ENCODE results near the gene LATS1.
A peak's percentile ranks its signal among the peaks of the same experiment; 100 is the strongest.
"Not testable (repeated sequence)": the region's sequence is repeated elsewhere in the genome, so short reads cannot be mapped to it uniquely, and the experiment has no call there.

LATS1 gene

DNA sequence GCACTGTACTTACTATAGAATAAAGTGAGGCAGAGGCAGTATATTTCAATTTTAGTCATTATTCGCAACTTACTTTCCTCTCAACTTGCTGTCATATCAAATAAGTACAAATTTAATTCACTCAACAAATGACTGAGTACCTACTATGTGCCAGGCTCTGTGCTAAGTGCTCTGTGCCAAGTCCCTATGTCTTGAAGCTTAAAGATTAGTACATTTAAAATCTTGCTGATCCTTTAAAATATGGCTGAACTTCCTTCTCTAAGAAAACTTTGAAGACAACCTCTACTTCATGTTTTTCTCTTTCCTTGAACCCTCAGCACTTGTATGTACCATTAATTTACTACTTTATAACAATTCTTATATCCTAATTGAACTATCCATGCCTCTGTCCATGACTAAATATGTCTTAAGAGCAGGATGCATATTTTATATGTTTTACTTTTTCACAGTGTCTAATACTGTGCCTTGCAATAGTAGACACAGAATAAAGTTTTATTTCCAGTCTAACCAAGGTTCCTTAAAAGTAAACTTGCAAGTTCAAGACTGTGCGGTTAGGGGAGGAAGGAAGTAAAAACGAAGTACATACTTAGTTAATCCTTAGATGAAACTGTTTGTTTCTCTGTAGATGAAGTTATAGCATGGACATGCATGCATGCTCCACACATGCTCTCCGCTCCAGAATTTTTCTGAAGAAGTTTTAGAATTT lies 10.0 kb upstream of the LATS1 start:
- DNase-seq: no peak

DNA sequence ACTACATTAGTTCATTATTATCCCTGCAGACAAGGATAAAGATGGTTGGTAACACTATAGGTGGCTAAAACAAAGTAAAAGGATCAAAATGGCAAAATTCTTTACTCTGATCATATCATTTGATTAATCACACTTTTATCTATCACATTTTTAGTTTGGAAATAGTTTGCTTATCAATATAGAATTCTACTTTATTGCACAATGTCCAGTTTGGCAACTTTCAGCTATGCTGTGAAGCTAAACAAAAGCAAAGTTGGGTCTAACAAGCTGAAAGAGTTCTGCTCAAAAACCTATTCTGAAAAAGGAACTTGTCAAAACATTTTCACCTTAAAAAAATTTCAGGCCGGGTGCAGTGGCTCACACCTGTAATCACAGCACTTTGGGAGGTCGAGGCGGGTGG lies 7.9 kb upstream of the LATS1 start:
- DNase-seq: no peak

DNA sequence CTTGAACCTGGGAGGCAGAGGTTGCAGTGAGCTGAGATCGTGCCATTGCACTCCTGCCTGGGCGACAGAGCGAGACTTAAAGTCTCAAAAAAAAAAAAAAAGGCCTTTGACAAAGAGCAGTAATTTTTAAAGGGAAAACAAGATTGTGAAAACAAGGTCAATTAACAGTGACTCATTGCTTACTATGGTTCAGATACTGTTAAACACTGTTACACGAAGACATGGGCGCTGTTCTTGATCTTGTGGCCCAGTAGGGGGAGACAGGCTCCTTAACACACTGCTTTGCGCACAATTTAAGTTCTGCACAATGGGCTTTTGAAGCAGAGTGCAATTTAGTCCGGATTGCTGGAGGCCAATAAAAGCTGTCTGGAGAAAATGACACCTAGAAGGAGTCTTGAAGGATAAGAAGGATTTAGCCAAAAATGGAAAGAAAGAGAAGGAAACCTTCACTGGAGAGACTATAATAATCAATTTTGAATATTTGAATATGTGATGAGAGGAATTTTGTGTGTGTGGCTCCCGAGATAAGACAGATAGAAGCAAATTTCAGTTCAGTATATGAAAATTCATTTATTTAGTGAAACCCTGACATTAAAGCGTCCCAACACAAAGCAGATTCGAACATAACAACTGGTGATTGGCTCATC lies 6.0 kb upstream of the LATS1 start:
- DNase-seq: peak; percentile 11

DNA sequence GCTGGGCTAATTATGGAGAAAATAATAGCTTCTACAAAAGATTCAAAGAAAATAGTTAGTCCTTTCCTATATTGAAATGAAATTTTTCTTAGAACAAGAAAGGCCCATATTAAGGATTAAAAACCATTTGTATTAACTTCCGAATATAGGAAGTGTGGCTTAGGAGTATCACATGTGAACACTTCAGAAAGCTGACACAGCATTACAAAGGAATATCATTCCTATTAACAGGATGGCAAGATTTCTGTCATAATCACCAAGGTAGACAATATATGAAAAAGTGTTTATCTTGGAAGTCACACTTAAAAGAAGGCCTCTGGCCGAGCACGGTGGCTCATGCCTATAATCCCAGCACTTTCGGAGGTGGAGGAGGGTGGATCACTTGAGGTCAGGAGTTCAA lies 5.4 kb upstream of the LATS1 start:
- no peak for DNase-seq

DNA sequence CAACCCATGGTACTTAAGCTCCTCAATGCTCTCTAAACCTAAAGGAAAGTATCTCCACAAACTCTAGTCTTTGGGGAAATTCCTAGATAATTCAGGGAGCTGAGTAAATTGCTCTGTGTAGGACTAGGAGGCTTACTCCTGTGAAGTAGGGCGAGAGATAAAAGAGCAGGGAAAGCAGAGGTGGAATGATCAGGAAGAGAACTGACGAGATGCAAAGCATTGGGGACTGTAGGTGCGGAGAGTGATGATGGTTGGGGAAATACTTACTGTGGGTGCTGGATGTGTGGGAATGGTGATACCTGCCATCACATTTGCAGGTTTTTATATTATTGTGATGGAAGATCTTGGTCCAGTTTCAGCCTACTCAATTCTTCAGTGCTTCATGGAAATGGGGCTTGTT lies 1.6 kb upstream of the LATS1 start:
- no peak for DNase-seq

DNA sequence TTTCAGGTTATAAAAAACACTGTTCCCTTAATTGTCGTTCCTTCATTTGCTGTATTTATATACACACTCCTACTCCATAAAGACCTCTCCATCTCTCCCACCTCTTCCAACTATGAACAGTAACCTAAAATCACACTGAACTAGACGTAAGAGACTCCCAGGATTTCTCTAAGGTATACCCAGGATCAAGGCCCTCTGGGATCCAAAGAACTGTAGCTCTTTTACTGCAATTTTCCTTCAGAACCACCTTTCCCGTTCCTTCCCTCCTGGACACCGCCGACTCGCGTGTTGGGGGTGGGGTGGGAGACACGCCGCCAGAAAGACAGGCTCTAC lies 680 bp downstream of the LATS1 start:
- DNase-seq: no peak

DNA sequence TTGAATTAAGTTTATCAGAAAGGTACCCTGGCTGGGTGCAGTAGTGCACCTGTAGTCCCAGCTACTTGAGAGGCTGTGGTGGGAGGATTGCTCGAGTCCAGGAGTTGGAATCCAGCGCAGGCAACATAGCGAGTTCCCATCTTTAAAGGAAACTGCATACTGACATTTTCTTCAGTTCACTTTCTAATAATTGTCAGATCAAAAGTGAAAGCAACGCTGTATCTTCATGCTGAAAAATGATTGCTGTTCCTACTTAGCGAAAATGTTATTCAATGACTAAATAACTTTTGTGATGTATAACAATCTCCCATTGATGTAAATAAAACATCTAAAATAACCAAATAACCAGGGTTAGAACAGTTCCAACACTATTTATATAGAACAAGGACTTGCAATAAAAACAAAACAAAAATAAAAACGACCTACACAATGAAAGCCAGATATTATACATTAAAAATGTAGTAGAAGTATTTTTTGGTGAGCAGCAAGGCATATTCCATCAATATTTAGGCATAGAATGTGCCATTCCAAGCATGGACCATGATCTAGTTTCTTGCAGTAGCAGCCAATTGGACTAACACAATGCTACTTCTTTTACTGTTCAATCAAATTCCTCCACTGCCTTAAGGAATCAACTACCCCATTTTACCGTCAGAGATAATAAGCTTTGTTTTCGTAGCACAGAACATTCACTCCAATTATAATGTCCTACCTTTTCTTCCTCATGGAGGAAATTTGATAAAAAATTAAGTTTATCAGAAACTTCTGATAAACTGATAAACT lies 1.5 kb downstream of the LATS1 start:
- no peak for DNase-seq

DNA sequence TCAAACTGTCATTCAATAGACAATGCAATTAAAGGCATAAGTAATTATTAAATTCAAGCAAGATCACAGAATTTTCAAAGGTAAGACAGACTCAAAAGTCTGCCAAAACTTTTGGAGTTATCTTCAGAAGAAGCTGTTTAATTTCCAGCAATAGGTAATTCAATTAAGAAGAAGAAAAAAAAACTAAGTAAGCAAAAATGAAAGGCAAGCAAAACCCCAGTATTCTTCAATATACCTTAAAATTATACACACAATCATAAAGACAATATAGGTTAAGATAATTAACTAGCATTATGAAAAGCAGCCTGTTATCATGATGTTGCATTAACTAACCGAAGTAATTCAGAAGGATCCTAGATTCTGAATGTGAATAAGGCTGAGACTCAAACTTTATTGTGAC lies 3.5 kb downstream of the LATS1 start:
- DNase-seq: no peak

DNA sequence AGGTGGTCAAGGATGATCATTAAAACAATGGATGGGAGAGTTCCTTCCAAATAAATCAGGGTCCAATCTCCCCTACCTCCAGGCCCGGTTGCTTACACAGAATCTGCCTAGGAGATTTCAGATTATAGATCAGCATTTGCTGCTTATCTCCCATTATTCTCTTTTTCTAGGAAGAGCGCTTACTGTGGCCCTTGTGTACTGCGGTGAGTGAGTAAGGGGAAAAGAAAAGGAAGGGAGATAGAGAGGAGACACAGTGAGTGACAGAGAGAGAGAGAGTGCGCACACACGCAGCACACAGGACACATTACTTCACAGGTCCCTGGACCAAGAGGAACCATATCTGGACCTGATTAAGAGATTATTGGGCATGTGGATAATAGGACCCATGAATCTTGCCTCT lies 6.2 kb downstream of the LATS1 start:
- DNase-seq: no peak

DNA sequence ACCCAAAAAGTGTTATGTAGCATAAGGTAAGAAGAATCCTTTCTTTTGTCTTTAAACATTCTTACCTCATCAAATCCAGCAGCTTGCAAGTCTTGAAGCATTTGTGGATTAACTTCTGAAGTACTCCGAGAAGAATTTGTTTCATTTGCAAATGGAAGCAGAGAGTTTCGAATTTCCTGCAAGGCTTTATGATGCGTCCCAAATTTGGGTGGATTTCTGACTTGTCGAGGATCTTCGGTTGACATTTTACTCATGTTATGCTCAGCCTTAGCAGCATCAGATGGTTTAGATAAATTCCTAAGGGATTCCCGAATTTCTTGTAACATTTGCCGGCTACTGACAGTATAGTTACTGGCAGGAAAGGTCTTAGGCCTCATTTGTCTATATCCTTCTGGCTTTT lies 16.2 kb downstream of the LATS1 start:
- DNase-seq: no peak

DNA sequence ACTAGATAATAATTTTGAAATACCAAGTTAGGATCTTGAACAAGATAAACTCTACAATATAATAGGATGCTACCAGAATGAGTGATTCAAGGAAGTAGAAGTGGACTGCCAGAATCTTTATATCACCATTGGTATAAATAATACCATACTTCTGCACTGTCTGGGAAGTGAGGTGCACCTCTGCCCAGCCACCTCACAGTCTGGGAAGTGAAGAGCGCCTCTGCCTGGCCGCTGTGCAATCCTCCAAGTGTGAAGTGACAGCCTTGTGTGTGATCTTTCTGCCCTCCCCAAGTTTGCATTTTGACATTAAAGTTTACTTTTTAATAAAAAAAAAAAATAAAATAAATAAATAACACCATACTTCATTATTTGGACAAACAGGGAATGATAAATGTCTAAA lies 18.8 kb downstream of the LATS1 start:
- DNase-seq: no peak

DNA sequence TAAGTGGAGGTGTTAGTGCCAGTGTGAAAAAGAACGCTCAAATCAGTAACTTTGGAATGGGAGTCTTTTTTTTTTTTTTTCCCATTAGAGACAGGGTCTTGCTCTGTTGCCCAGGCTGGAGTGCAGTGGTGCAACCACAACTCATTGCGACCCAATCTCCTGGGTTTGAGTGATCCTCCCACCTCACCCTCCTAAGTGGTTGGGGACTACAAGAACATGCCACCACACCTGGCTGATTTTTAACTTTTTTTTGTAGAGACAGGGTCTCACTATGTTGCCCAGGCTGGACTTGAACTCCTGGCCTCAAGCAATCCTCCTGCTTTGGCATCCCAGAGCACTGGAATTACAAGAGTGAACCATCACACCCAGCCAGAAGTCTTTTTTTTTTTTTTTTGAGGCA lies 19.7 kb downstream of the LATS1 start:
- no peak for DNase-seq

DNA sequence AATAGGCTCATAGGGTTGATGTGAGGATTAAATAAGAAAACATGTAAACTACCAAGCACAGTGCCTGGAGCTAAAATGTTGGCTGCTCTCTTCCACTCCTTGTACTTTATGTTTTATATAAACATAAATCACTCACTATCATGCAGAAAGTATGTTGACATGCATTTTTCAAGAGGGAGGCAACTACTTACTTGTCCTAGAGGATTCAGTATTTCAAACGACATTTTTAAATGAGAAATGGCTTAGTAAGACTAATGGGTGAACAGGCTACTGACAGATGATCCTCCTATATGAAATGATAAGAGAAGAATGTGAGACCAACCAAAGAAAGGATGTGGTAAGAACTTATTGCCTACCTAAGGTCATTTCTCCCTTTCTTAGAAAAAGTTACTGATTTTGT lies 21.0 kb downstream of the LATS1 start:
- DNase-seq: no peak

DNA sequence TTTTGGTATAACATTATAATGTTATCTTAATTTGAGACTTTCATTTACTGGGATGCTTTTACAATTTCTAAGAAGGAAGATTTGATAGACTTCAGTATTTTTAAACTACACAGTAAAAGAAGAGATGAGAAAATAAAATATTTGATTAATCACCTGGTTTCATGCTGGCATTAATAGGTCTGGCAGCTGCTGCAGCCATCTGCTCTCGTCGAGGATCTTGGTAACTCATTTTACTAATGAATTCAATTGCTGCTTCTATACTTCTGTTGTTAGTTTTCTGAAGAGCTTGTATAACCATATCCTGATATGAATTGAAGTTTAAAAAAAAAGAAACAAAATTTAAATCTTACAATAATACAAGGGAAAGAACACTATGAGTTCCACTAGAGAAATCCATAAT lies 23.0 kb downstream of the LATS1 start:
- DNase-seq: no peak

DNA sequence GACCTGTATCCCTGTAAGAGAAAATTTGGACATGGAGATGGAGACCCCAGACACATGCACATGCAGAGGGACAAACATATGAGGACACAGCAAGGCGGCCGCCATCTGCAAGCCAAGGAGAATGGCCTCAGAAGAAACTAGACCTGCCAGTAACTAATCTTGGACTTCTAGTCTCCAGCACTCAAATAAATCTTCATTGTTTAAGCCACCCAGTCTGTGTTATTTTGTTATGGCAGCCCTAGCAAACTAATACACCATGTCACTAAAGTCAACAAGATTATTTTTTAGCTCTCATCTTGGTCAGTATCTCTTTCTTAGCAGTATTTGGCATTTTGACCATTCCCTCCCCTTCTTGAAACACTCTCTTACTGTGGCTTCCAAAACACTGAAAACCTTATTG lies 26.7 kb downstream of the LATS1 start:
- no peak for DNase-seq

DNA sequence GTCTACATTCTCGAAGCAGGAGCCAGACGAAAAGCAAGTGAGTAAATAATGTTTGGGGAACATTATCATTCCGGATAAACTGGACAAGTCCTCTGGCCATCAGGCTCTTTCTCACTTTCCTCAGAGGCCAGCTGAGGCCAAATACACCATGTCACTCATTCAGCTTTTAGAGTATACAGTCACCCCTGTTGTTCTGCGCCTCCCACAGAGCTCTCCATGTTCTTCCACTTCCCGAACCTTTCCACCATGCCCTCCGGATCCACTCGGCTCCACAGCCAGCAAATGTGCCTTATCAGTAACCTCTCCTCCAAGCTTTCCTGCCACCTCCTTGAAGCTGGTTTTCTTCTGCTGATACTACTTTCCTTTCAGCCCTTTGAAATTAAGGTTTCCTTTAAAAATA lies 31.7 kb downstream of the LATS1 start:
- DNase-seq: no peak

DNA sequence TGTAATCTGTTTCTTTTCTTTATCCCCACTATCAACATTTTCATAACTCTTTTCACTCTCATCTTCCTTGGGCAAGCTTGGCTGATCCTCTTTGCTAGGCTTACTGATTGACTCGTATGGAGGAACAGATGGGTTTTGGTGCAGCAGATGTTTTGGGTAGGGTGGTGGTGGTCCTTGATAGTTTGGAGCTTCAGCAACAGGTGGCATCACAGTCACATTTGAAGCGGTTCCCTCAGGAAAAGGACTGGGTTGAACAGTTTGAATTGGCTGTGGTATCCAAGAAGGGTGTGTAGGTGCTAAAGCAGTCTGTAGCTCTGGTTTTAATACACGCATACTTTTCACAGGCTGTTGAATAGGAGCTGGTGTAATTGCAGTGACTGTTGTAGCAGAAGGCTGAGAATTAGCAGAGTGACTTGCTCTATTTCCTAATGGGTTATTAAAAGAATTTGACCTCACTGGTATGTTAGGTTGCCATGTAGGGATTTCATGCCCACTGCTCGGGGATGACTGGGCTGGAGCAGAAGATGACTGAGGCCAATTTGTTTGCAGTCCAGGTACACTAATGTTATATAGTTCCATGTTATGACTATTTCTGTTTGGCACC lies 34.5 kb downstream of the LATS1 start:
- no peak for DNase-seq

DNA sequence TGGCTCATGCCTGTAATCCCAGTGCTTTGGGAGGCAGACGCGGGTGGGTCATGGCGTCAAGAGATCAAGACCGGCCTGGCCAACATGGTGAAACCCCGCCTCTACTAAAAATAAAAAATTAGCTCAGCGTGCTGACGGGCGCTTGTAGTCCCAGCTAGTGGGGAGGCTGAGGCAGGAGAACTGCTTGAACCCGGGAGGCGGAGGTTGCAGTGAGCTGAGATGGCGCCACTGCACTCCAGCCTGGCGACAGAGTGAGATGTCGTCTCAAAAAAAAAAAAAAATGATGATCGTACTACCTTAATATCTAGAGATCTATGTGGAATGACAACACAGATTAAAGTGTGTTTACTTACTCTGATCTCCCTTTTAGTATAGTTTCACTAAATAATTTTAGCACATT lies 36.1 kb downstream of the LATS1 start:
- DNase-seq: not testable (repeated sequence)

DNA sequence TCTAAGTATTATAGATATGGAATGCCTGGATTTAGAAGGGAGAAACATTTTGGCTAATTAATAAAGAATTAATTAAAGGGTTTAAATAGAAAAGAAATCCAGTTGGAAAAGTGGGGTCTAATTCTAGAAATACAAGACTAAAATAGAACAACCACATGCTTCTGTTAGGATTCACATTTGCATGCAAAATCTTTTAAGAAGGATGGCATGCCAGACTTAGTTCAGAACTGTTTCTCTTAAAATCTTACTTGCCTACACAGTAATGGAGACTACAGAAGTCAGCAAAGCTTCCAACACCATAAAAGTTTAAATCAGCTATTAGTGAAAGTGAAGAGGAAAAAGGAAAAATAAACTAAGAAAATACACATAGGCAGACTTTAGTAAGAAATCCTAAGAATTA lies 36.7 kb downstream of the LATS1 start:
- DNase-seq: no peak

DNA sequence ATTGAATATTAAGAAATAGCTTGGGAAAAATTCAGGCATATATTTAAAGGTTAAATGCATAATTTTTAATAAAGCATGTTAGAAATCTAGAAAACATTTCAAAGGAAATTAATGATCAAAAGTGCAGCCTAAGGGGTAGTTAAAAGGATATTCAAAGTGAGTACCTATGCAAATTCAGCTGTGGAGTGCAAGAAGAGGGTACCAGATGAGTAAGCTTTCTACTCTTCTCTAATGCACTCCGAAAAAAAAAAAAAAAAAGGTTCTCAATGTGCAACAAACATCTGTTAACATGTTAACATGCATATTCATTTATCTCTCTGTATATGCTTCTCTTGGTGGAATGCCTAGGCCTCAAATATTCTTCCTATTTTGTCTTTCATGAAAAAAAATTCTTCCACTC lies 37.4 kb downstream of the LATS1 start:
- DNase-seq: no peak

DNA sequence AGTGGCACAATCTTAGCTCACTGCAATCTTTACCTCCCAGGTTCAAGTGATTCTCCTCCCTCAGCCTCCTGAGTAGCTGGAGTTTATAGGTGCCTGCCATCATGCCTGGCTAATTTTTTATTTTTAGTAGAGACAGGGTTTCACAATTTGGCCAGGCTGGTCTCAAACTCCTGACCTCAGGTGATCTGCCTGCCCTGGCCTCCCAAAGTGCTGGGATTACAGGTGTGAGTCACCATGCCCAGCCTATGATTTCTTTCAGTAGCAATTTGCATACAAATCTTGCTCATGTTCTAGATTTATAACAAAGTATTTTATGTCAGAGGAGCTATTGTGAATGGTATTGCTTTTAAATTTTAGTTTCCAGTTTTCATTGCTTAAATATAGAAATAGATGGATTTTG lies 45.6 kb downstream of the LATS1 start:
- not testable (repeated sequence) for DNase-seq

DNA sequence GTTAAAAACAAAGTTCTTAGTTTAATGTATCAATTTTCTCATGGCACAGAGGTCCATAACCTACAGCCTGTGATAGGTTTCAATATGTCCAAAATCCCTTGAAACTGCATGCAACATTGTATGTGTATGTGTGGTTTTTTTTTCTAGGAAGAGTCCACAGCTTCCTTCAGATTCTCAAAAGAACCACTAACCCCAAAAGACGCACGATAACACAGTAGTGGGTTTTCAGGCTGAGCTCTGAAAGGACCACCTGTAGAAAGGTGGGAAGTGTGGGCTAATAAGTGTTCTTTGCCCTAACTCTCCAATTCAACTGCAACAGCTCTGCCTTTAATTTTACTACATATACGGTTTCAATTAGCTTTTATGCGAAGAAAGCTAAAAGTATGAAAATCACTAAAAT lies 57.9 kb downstream of the LATS1 start:
- DNase-seq: no peak

DNA sequence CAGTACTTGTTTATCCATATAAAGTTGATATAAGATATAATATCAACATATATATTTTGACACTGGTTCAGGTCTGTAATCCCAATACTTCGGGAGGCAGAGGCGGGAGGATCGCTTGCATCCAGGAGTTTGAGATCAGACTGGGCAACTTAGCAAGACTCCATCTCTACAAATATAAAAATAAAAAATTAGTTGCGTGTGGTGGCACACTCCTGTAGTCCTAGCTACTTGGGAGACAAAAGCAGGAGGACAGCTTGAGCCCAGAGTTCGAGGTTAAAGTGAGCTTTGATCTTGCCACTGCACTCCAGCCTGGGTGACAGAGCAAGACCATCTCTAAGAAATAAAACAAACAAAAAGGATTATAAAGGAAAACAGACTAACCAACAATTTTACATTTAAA lies 60.5 kb downstream of the LATS1 start:
- no peak for DNase-seq

DNA sequence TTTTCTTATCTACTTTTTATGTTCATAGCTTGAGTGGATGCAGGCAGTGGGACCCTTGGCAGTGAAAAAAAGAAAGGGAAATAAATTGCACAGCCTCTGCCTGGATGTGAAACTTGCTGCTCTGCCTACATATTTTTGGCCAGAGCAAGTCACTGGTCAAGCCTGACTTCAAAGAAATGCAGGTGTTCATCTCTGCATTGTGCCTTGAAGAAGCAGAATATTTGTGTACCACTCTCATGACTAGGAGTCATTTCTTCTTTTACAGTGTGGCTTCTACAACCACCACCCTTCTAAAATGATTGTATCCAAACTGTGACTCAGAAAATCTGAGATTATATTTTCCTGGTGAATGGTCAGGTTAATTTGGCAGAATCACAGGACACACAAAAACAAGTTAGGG lies 66.8 kb downstream of the LATS1 start:
- no peak for DNase-seq
